ENCODE measurements around the gene TCF4.

Gene TCF4

GRCh38 chr18:55232506-55232905 lies 355.5 kb downstream of the TCF4 start:
- DNase-seq (ENCODE audit: low read depth) = no peak

GRCh38 chr18:55229682-55230081 lies 358.3 kb downstream of the TCF4 start:
- DNase-seq (ENCODE audit: low read depth) = no peak

- DNase-seq (ENCODE audit: low read depth) = no peak
Observed at GRCh38 chr18:55228707-55229106, 359.3 kb downstream of the TCF4 start.

GRCh38 chr18:55228191-55228590 lies 359.8 kb downstream of the TCF4 start:
- DNase-seq (ENCODE audit: low read depth) = no peak

GRCh38 chr18:55227771-55228170 lies 360.2 kb downstream of the TCF4 start:
- no peak for DNase-seq (ENCODE audit: low read depth)

DNA sequence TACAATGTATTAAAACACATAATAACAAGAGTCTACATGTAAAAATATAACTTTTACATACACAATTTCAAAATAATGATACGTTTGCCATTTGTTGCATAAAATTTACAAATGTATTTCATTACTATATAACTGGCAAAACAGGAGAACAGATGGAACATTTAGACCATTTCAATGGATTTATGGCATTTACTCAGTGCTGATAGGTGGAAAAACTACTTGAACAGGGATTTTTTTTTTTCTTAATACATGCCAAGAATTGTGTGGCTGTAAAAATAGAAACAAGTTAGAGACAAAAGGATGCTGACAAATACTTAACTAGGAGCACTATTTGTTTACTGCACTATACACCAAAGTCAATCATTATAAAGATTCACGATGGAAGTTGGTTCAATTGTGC lies 361.9 kb downstream of the TCF4 start:
- DNase-seq (ENCODE audit: low read depth) = no peak

- DNase-seq (ENCODE audit: low read depth) = no peak
Observed at GRCh38 chr18:55224086-55224625, 363.8 kb downstream of the TCF4 start.

GRCh38 chr18:55221622-55222021 lies 366.4 kb downstream of the TCF4 start:
- no peak for DNase-seq (ENCODE audit: low read depth)

GRCh38 chr18:55220523-55220922 lies 367.5 kb downstream of the TCF4 start:
- DNase-seq (ENCODE audit: low read depth) = no peak

DNA sequence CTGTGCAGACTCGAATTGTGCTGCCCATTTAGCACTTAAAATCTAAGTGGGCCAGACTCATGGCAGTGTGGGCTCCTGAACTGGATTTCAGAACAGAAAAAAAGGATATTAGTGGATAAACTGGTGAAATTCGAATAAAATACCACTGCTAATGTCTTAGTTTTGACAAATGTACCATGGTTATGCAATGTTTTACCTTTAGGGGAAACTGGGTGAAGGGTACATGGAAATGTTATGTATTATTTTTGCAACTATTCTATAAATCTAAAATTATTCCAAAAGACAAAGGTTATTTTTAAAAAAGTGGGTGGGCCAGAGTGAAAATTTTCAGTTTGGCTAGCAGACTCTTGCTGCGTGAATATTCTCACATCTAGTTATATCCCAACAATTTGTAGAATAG lies 368.2 kb downstream of the TCF4 start:
- DNase-seq (ENCODE audit: low read depth) = no peak

GRCh38 chr18:55219059-55219458 lies 368.9 kb downstream of the TCF4 start:
- no peak for DNase-seq (ENCODE audit: low read depth)

GRCh38 chr18:55214969-55215368 lies 373.0 kb downstream of the TCF4 start:
- no peak for DNase-seq (ENCODE audit: low read depth)

DNA sequence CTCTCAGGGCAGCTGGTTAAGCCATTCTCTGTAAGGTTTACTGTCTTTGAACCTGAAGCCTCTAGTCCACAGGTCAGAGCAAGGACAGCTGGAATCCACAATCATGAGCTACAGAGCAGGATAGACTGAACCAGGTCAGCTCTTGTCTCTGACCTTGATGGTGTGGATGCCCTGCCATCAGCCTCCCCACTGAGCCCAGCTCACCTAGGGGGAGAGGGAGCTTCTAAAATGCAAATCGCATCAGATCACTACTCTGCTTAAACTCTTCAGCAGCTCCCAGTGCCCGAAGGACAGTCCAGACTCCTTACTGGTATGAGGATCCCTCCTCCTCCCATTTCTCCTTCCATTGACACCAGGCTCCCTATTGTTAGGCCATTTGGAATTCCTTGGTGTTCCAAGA lies 373.5 kb downstream of the TCF4 start:
- no peak for DNase-seq (ENCODE audit: low read depth)

DNA sequence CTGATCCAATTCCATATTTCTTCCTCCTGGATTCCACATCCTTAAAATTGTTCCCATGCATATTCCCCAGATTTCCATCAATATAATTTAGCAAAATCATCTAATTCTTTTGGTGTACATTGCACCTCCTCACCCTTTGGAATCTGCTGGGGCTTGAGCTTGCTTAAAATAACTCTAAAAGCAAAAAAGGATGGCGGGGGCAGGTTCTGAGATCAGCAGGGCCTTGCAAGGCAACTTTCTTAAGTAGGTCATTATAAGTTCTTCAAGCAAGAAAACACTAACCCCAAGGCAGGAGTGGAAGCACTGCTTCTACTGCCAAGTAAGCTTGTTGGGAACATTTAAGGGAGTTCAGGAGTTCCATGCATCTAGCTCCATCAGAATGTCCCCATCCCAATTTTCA lies 374.4 kb downstream of the TCF4 start:
- no peak for DNase-seq (ENCODE audit: low read depth)

DNA sequence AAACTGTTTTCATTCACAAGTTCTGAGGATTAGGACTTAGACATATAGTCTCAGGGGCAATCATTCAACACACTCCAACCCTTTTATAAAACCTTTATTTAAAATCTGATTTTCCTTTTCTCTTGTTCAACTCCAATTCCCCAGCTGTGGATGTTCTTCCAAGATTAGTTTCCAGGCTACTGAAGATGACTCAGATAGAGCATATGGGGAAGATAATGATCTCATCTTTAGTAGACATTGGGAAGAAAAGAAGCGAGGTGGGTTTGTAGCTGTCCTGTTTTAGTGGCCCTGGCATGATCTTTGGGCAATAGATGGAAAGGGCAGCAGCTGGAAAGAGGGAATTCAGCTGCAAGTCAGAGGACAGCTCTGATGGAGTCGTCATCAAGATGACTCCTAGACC lies 381.1 kb downstream of the TCF4 start:
- DNase-seq (ENCODE audit: low read depth) = no peak

DNA sequence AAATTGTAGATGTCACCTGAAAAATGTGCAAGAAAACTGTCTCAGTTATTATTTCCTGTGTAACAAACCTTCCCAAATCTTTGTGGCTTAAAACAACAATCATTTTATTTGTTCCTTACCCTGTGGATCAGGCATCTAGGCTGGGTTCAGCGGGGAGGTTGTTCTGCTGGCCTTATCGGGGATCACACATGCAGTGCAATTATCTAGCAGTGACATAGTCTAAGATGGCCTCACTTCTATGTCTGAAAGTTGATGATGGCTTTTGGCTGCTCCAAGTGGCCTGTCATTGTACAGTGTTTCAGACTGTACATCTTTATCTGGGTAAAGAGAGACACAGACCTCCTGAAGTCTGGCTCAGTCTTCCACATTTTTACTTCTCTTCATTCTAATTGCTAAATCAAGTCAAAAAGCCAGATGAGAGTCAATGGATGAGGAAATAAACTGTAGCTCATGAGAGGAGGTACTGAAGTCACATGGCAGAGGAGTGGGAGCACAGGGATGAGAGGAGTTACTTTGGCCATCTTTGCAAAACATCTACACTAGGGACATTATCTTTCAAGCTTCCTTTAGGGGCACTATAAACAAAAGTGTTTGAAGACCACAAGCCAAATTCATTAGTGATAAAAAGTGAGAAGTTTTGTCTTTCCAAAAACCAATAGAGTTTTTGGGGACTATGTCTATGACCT lies 385.6 kb downstream of the TCF4 start:
- no peak for DNase-seq (ENCODE audit: low read depth)

- DNase-seq (ENCODE audit: low read depth) = no peak
Observed at GRCh38 chr18:55199291-55199963, 388.6 kb downstream of the TCF4 start.

GRCh38 chr18:55195863-55196262 lies 392.1 kb downstream of the TCF4 start:
- no peak for DNase-seq (ENCODE audit: low read depth)

DNA sequence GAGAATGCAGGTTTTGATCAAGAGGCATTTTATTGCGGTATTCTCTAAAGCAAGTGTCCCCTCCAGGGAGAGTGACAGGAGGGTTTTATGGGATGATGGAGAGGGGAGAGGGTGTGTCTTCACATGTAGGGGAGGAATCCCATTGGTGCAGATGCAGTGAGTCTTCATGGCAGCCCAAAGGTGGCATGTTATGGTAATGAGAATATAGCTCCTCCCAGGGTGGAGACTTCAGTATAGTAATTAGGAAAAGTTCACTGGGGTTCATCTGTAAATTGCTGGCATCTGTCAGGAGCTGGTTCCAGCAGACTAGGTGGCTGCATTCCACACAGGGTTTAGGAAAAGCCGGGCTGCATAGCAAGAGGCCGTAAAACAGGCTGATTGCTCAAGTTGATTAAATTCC lies 398.0 kb downstream of the TCF4 start:
- DNase-seq (ENCODE audit: low read depth) = no peak

DNA sequence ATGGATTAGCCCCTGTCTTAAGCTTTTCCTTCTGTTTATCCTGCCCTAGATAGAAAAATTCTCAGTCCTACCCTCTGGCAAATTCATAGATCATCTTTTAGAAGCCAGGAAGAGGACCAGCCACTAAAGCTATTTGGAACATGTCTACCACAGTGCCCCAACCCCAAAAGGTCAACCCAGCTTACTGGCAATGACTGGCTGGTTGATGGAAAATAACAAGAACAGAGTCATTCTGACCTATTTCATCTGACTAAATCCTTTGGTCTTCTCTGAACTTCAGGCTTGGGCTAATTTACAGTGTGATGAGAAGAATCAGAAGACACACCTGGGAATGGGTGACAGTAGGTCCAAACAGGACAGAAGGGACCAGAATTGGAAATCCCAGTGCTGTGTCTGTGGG lies 401.4 kb downstream of the TCF4 start:
- no peak for DNase-seq (ENCODE audit: low read depth)

GRCh38 chr18:55185391-55185790 lies 402.6 kb downstream of the TCF4 start:
- DNase-seq (ENCODE audit: low read depth) = no peak

DNA sequence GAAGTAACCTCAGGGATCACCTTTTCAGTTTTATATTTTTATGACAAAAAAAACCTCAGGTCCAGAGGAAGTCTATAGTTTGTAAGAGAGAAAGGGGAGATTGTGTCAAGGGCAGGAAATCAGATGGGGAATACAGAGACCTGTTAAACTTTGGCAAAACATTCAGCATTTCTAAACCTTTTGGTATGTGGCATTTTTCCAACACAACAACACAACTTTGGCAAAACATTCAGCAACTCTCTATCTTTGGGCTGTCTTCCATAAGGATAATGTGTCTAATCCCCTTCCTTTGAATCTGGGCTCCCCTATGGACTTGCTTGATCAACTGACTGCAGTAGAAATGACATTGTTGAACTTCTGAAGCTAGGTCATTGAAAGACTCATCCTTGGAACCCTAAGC lies 408.2 kb downstream of the TCF4 start:
- no peak for DNase-seq (ENCODE audit: low read depth)

- DNase-seq (ENCODE audit: low read depth) = no peak
Observed at GRCh38 chr18:55179425-55179824, 408.6 kb downstream of the TCF4 start.

- no peak for DNase-seq (ENCODE audit: low read depth)
Observed at GRCh38 chr18:55173291-55173690, 414.7 kb downstream of the TCF4 start.

Data from stimulated activated CD8-positive, alpha-beta memory T cell treated with anti-CD3 and anti-CD28 coated beads, Interleukin-4, amount 100 ng/mL, for 24 hours (primary cell).